Measurements from ENCODE around the gene TSHZ2. TPM values are rescaled to one million over a fixed set of nuclear protein-coding genes. Genes with fewer than 3 reads are reported as not detected.

The TSHZ2 gene
- total RNA-seq, 4 donors from 2014 or later: 1.0 to 3.5 (median 2.8) TPM

DNA sequence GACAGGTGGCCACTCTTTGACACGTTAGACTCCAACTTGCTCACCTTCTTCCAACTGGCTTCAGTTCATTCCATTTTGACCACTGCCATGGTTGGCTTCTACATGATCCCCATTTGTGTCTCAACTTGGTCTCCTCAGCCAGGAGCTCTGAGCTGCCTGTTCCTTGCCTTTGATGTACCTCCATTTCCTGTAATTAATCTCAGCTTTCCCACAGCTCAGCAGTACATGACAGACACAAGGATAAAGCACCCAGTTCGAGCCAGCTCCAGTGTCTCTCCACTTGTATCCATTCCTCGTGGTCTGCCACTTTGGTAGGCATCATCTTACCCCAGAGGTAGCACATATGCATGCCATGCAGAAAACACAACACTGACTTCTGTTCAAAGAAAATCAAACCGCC, 161.0 kb downstream of the TSHZ2 start:
- Histone ChIP-seq H3K27ac (no peak overlapping the region), H3K27me3 (no peaks in the 10 kb centered on the region), H3K4me3 (no peak overlapping the region), H3K36me3 (no peaks in the 10 kb centered on the region), H3K4me1 (no peaks in the 10 kb centered on the region), H3K9me3 (no peaks in the 10 kb centered on the region)
- in situ Hi-C loops (cut with MboI; ENCODE audit: low sequenced_read_pairs in 4 of 4): no loop called here
- intact Hi-C loops (cut with DNase I; ENCODE audit: low total_unique reads): no loop called here
- no peak for ATAC-seq
- DNase-seq: no peak
- TF ChIP-seq, protein P1, sequence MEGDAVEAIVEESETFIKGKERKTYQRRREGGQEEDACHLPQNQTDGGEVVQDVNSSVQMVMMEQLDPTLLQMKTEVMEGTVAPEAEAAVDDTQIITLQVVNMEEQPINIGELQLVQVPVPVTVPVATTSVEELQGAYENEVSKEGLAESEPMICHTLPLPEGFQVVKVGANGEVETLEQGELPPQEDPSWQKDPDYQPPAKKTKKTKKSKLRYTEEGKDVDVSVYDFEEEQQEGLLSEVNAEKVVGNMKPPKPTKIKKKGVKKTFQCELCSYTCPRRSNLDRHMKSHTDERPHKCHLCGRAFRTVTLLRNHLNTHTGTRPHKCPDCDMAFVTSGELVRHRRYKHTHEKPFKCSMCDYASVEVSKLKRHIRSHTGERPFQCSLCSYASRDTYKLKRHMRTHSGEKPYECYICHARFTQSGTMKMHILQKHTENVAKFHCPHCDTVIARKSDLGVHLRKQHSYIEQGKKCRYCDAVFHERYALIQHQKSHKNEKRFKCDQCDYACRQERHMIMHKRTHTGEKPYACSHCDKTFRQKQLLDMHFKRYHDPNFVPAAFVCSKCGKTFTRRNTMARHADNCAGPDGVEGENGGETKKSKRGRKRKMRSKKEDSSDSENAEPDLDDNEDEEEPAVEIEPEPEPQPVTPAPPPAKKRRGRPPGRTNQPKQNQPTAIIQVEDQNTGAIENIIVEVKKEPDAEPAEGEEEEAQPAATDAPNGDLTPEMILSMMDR (IDR thresholded peaks at IDR 0.05 in 4 of 5, conservative IDR thresholded peaks at IDR 0.05 in 1 of 5): no peak
- no peak for TF ChIP-seq POLR2A (IDR thresholded peaks at IDR 0.05)

DNA sequence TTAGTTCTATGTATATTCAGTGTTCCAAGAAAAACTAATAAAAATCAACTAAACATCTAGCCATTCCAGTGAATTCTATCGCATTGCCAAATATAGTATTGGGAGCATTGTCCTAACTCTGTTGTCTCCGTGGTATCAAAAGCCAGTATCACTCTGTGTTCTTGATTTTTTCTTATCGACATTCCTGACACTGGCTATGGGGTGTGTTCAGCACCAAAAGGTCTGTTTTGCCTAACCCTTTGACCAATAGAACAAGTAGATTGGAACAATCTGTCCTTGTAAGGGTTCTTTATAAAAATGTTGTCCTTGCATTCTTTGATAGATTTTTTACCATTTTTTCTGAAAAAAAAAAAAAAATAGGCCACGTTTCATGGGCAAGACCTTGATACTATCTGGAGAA, 161.5 kb downstream of the TSHZ2 start:
- no peak for DNase-seq
- no peak overlapping the region for H3K27ac ChIP-seq
- in situ Hi-C loops (cut with MboI; ENCODE audit: low sequenced_read_pairs in 4 of 4): no loop called here
- ATAC-seq: no peak
- H3K36me3 ChIP-seq: no peaks in the 10 kb centered on the region
- H3K4me3 ChIP-seq: no peak overlapping the region
- TF ChIP-seq POLR2A (IDR thresholded peaks at IDR 0.05): no peak
- TF ChIP-seq, protein P1 (IDR thresholded peaks at IDR 0.05 in 4 of 5, conservative IDR thresholded peaks at IDR 0.05 in 1 of 5): no peak
- intact Hi-C loops (cut with DNase I; ENCODE audit: low total_unique reads): no loop called here
- no peaks in the 10 kb centered on the region for H3K27me3 ChIP-seq
- no peaks in the 10 kb centered on the region for H3K4me1 ChIP-seq
- H3K9me3 ChIP-seq: no peaks in the 10 kb centered on the region

DNA sequence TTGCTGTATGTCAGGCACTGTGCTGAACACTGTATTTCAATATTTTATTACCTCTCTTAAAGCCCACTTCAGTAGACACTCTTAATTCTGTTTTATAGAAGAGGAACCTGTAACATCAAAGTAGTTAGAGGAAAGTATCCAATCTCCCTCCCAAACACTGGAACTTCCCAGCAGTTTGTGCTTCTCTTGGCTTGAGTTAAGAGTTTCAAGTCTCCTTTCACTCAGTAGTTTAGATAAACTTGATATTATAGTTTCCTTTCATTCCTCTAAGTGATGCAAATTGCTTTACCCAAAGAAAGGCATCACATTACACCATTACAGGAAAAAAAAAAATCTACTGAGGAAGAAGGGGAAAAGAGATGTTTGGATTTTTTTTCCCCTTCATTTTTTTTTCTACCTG, 164.3 kb downstream of the TSHZ2 start:
- Histone ChIP-seq H3K36me3 (no peaks in the 10 kb centered on the region), H3K4me3 (no peak overlapping the region), H3K4me1 (no peaks in the 10 kb centered on the region), H3K27me3 (no peaks in the 10 kb centered on the region), H3K9me3 (no peaks in the 10 kb centered on the region), H3K27ac (no peak overlapping the region)
- TF ChIP-seq POLR2A (IDR thresholded peaks at IDR 0.05): no peak
- TF ChIP-seq, protein P1 (IDR thresholded peaks at IDR 0.05 in 4 of 5, conservative IDR thresholded peaks at IDR 0.05 in 1 of 5): no peak
- in situ Hi-C loops (cut with MboI; ENCODE audit: low sequenced_read_pairs in 4 of 4): no loop called here
- intact Hi-C loops (cut with DNase I; ENCODE audit: low total_unique reads): no loop called here
- DNase-seq (no peak), ATAC-seq (no peak)

DNA sequence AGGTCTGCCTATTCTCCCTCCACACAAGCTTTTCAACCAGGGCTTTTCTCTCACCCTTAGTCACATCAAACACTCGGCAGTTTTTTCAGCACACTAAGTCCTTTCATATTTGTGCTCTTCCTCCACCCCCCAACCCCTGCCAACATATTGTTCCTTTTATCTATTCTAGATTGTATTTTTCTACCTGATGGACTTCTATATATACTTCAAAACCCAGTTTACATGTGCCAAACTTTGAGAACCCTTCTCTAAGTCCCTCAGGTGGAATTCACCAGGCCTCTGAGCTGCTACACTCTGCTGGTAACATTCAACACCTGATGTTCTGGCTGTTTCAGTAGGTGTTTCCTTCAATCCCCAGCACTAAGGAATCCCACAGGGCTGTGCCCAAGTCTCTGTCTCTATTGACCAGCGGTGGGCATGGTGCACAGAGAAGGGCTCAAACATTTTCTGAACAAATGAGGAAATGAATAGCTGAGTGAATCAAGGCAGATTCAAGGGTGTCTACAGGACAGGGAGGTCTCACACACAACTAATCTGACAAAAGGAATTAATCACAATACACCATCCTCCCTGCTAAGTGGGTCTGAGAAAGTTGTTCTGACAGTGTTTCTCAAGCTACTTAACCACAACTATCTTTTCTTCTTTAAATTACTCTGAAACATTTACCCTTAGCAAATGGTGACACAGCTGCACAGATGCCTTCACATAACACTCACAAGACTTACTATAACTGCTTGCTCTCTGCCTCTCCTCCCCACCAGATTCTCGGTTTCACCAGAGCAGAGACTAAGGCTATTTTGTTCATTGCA, 166.5 kb downstream of the TSHZ2 start:
- Histone ChIP-seq H3K4me1 (no peaks in the 10 kb centered on the region), H3K9me3 (no peaks in the 10 kb centered on the region), H3K27me3 (no peaks in the 10 kb centered on the region), H3K36me3 (no peaks in the 10 kb centered on the region), H3K27ac (no peak overlapping the region), H3K4me3 (no peak overlapping the region)
- in situ Hi-C loops (cut with MboI; ENCODE audit: low sequenced_read_pairs in 4 of 4): no loop called here
- DNase-seq (no peak), ATAC-seq (no peak)
- intact Hi-C loops (cut with DNase I; ENCODE audit: low total_unique reads): no loop called here
- TF ChIP-seq POLR2A (IDR thresholded peaks at IDR 0.05): no peak
- TF ChIP-seq, protein P1 (IDR thresholded peaks at IDR 0.05 in 4 of 5, conservative IDR thresholded peaks at IDR 0.05 in 1 of 5): no peak
